Stimulated activated CD8-positive, alpha-beta memory T cell treated with anti-CD3 and anti-CD28 coated beads, Interleukin-4, amount 100 ng/mL, for 24 hours (primary cell): ENCODE results near the gene GYPC.
"Not testable (repeated sequence)": the region's sequence is repeated elsewhere in the genome, so short reads cannot be mapped to it uniquely, and the experiment has no call there.

Source experiments
- DNase-seq: peaks from one replicate; pipeline ENCODE4 v3.0.0-alpha.2; 2020; ENCODE audit warnings: low read depth

The GYPC gene

DNA sequence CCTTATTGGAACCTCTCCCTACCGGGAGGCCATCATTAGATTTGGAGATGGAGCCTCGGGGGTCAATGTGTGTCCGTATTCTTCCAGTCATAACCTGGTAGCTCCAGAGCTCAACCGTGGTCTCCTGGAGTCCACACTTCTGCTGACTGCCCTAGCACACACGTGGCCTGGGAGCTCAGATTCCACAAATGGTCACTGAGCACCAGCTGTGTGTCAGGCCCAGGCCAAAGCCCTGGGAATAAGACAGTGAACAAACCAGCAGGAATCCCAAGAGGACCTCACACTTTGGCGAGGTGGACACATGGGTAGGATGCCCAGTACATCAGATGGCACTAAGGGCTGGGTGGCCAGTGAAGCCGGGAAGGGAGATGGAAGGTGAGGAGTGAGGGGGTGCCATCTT lies 15.5 kb downstream of the GYPC start:
- no peak for DNase-seq

DNA sequence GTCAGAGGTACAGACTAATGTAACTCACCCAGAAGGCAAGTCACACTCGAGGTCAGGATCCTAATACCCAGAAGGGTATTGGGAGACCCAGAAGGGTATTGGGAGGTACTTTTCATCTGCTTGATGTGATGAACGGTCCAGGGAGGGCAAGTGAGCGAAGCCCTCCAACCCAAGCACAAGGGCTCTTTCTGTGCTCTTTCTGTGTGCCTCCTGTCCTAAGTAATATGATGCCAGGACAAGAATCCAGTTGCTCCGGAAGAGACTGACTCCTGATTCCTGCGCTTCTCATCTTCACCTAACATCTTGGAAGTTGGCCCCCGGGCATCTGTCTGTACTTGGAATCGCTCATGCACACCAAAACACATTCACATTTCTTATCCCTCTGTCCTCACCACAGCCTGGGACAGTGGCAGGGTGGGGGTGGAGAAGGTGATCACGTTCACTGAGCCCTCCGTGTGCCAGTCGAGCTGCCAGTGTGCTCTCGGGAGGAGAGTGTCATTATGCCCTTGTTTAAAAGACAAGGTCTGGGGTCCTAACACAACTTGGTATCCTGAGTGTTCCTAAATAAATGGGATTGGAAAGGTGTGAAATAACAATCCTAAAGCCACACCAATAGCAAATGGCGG lies 17.1 kb downstream of the GYPC start:
- no peak for DNase-seq

DNA sequence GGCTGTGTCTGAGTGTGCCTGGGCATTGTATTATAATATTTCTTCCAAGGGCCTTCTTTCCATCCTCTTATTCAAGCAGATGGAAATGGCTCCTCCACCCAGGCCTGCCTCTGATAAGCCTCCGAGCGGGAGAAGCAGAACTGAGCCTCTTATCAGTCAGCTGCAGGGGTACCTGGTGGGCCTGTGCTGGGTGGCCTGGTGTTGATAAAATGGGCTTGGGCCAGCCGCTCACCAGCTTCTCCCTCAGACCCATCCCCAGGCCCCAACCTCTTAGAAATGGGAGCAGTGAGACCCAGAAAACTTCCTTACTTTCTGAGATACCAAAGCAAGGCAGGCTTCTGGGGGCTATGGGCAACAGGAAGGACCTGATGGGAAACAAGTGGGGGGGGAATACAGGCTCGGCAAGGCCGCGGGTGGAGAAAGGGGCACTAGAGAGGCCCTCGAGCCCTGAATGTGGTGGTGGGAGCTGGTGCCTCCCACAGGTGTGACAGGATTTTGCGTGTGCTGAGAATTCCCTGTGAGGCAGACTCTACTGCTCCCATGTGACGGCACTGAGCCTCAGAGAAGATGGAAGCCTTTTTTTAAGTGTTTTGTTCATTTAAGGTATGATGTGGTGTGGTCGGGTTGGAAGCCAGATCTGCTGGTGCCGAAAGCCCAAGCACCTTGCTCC lies 18.3 kb downstream of the GYPC start:
- no peak for DNase-seq

DNA sequence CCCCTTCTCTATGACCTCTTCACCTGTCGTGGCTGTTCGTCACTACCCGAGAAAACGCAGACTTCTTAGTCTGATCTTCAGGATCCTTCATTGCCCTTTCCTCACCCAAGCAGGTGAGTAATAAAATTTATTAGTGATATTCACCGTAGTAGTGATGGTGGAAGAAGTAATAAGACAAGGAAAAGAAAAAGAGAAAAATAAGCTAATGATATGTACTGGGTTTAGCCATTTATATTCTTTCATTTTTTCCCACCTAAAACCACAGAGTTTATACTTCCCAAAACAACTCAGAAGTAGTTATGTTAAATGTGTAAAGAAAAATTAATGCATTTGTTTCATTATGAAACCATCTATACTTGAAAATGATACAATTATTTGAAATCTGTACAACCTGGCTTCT lies 19.7 kb downstream of the GYPC start:
- DNase-seq = no peak

DNA sequence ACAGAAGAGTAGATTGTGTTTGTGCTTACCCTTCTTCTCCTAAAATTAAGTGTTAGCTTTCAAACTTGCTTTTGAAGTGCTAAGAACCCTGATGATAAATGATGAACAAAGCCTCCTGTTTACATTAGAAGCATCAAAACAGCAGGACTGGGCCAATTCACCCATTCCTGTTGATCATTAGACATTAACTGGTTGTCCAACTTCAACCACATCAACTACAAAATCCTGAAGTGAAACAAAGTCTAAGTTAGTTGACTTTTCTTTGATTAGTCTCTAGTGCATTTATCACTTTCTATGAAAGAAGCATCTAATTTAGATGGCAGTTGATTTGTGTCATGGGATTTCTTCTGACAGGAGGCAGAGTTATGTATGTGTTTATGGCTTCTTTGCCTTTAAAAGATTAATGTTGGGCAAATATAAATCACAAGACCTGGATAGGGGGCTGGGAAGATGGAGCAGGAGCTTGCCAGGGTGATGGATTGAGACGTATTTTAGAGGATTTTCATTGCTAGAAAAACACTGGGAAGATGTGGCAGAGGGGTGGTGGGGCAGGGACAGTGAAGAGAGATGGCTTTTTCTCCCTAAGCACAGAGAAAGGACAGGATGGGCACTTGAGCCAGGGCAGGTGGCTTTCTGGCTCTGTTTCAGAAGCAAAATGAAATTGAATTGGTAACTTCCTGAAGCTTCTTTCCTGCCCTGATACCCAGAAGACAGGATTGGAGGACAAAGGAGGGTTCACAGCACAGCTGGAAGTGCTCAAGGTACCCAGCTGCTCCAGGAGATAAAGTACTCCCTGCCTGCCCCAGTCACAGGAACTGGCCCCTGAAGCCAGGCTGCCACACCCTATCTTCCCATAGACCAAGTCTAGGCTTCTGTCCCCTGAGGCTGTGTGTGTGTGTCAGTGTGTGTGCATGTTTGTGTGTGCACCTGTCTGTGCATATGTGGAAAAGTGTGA lies 20.5 kb downstream of the GYPC start:
- no peak for DNase-seq

DNA sequence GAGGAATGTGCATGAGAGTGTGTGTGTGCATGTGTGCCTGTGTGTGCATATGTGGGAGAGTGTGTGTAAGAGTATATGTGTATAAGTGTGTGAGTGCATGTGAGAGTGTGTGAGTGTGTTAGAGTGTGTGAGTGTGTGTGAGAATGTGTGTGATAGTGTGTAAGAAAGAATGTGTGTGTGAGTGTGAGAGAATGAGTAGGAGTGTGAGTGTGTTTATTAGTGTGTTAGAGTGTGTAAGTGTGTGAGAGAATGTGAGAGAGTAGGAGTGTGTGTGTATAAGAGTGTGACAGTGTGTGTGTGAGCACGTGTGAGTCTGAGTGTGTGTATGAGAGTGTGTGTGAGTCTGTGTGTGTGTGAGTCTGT lies 21.2 kb downstream of the GYPC start:
- DNase-seq = no peak

DNA sequence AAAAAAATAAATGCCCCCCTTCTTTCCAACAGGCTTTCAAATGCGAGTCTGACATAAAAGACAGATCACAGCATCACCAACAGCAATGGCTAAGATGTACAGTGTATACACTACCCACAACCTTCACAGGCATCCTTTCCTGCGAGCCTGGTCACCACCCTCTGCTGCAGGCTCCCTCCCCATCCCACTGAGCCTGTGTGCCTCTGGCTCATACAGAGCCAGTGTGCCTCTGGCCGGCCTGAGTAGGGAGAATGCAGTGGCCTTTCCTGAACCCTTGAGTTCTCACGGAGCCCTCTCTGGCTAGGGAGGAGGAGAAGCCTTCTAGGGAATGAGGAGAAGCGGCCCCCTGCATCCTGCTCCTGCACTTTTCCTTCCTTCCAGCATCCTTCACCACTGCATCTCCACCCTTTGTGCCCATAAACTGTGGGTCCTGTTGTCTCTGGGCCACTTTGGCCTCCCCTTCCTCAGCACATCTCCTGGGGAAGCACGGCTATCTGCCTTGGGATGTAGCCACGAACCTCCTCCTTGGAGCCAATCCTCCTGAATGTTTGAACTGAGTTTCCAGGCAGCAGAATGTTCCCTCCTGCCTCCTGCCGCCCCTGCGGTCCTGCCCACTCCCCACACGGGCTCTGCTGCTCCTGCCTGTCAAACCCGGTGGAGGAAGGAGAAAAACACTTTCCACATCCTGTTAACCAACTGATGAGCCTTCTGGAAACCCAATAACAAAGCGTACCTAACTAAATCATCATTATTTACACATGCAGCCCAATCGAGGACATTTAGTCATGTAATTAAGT lies 22.5 kb downstream of the GYPC start:
- DNase-seq = no peak

DNA sequence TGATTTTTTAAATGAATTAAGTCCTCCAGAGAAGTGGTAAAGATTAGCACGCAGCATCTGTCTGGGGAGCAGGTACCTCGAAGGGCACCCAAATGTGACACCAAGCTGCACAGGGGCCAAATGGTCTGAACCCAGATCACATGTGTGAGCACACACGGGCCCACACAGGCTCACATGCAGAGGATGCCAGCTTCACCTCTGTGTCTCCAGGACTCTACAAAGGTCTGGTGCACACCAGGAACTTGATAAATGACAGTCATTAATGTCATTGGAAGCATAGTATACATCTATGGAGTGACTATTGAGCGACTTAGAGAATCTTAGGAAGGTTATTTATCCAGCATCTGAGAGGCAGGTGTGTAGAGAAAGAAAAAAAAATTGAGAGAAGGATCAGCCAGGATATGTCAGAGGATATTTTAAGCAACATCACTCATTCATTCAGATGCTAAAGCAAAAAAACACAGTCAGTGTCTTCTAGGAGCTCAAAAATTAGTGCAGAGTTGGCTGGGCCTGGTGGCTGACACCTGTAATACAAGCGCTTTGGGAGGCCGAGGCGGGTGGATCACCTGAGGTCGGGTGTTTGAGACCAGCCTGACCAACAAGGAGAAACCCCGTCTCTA lies 23.2 kb downstream of the GYPC start:
- no peak for DNase-seq

DNA sequence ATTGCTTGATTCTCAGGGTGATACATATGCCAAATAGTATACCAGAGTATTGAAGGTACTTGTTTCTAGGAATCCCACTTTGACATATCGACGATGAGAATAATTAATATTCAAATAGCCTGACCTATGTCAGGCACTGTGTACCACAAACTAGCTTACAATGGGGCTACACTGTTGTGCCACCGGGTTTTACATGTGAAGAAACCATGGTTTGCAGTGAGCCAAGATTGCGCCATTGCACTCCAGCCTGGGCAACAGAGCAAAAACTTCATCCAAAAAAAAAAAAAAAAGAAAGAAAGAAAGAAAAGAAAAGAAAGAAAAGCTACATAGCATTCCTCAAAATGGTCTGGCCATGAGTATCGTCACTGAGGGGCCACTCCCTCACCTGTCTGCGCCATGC lies 25.5 kb downstream of the GYPC start:
- no peak for DNase-seq

DNA sequence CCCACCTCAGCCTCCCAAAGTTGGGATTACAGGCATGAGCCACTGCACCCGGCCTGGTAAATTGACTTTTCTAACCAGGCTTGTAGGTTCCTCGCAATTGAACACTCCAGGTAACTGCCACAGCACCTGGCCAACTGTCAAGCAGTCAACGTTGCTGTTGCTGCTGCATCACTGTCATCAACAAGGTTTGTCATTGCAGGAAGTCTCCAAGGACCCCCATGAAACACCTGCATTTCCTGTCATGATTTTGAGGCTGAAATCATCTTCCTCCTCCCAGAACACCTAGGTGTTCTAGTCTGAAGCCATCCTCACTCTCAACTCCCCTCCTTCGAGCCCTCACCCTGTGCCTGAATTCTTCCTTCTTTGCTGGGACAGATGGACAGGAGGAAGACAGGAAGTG lies 29.7 kb downstream of the GYPC start:
- DNase-seq = no peak

DNA sequence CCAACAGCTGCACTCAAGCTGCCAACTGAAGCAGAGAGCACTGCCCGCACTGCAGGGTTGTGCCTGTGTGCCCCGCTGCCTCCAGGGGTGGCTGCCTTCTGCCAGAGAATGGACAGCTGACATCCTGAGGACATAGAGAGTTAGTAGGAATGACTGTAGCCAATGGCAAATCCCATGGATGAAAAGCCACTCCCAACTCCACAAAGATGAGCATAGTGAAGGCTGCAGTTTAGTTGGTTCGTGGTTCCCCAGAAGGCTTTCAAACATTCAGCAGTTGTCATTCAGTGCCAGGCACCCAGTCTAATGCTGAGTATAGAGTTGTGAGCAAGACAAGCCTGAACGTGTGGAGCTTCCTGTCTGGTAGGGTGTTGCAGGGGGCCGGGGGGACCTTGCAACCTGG lies 30.3 kb downstream of the GYPC start:
- no peak for DNase-seq

DNA sequence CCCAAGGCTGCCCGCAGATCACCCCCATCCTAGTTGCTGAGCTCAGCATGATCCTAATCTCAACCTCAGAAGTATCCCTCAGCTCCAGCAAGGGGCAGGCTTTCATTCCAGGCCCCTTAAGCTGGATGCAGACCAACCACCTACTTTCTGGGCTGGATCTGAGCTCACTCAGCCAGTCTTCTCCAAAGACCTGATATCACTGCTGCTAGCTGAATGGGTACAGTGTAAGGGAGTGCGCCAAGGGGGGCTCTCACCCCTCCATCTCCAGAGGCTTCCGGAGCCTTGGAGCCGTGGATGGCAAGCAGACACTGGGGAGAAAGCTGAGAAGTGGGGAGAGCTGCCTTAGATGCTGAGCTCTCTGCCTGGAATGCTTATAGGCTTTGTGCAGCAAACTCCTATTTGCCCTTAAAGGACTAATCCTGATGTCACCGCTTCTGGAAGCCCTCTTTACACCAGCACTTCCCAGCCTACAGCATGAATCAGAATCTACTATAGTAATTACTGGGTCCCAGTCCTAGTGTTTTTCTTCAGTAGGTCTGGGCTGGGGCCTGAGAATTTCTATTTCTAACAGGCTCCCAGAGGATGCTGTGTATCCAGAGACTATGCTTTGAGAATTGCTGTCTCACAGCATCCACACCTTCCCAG lies 31.0 kb downstream of the GYPC start:
- no peak for DNase-seq

DNA sequence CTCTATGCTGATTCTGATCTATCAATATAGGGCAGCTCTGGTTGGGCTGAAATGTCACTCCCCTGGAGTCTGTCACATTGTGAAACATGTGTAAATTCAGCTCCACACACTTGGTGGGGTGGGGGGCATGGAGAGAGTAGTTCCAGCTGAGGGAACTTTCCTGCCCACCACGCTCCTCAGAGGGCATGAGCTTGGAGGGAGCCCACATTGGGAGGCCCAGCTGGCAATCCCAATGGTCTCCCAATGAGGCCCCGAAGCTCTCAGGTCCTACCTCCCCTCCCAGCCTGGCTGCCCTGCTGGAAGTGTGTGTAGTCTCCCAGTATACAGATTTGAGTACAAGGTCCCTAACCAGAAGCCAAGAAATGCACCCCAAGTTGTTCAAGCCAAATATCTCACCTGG lies 31.5 kb downstream of the GYPC start:
- DNase-seq = no peak

DNA sequence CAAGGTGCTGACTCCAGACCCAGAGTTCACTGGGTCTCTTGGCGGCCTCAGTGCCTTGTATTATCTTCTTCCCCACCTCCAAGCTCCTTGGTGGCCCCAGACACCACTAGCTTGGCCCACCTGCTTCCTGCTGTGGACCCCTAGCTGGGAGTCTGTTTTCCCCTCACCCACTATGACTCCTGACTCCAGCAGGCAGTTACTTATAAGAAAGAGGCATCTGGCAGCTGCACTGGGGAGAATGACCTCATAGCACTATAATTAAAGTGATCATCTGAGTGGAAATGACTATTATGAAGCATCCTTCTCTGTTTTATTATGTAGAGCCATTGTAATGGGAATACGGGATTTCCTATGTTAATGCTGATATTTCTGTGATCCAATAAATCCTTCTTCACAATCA lies 32.6 kb downstream of the GYPC start:
- not testable (repeated sequence) for DNase-seq

DNA sequence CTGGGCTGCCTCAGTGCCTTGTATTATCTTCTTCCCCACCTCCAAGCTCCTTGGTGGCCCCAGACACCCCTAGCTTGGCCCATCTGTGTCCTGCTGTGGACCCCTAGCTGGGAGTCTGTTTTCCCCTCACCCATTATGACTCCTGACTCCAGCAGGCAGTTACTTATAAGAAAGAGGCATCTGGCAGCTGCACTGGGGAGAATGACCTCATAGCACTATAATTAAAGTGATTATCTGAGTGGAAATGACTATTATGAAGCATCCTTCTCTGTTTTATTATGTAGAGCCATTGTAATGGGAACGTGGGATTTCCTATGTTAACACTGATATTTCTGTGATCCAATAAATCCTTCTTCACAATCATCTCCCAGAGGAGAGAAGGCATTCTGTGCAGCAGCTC lies 36.3 kb downstream of the GYPC start:
- DNase-seq = not testable (repeated sequence)

DNA sequence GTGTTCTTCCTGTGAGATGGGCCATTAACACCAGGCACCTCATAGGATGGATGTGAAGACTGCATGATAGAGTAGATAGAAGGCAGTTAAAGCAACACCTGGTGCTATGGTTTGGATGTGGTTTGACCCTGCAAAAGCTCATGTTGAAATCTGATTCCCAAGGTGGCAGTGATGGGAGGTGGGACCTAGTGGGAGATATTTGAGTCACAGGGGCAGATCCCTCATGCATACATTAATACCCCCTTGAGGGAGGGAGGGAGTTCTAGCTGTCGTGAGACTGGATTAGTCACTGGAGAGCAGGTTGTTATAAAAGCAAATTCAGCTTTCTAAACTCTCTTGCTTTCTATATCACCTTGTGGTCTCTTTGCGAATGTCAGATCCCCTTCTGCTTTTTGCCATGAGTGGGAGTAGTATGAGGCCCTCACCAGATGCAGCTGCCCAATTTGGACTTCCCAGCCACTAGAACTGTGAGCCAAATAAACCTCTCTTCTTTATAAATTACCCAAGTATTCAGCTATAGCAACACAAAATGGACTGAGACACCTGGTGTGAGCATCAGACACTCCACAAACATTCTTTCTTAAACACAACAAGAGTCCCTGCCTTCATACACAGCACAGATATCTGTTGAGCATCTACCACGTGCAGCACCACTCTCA lies 37.1 kb downstream of the GYPC start:
- not testable (repeated sequence) for DNase-seq

DNA sequence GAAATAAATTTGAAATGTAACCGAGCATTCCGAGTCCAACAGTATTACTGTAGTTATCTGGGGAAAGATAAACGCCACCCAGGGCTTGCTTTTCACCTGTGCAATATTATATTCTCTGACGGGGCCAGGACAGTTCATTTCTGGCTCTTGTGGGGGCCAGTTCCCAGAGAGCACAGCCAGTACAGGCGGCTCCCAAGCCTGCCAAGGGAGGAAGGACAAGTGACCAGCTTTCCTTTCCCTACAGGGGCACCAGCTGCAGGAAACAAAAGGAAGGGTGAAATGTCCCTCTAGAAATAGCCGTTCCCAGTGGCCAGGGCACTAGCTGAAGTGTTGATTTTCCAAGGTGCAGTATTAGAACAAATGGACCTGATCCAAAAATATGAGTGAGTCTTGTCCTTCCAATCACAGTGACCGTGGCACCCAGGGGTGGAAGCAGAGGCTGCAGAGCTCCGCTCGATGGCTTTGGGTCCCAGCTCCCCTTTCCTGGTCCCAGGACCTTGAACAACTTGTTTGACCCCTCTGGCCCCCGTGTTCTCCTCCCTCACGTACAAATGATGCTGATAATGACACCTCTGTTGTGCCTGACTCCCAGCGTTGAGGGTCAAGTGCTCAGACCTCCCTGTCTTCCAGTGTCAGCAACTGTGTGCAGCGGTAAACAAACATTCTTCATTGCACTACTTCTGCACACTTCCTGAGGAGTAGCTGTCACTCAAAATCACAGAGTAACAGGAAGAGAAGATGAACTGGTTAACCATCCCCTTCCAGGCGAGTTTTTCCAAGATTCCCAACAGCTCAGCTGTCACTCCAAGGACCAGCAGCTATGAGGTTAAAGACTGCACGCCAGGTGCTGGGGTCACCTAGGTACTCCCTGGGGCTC lies 40.9 kb downstream of the GYPC start:
- DNase-seq = no peak

DNA sequence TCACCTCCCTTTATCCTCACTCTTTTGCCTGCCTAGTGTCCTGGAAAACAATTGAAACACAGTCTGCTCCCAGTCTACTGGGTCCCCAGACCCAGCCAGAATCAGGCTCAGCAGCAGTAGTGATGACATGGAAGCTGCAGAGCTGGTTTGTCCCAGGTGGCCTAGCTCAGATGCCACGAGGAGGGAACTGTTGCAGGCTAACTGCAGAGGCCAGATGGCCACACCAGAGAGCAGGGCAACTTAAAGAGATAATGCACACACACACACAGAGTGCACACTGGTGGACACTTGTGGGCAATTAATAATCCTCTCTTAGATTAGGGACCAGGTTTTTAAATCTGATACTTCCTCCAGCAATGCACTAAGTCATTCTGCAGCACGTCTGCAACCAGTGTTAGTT lies 42.4 kb downstream of the GYPC start:
- DNase-seq = no peak

DNA sequence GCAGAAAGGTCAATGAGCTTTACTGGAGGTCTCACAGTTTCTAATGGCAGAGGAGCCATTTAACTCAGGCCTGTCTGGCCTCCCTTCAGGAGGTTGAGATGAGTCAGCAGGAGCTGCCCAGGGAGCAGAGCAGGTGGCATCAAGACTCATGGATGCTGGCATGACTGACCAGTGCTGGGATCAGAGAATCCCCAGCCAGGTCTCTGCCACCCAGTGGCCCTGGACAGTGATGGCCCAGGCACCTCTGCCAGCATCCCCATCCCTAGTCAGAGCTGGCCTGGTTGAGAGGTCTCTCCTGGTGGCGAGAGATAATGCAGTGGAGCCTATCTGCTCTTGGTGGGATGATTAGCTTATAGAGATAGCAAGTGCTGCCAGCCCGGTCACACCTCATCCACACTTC lies 43.1 kb downstream of the GYPC start:
- no peak for DNase-seq
